Colonic mucosa (tissue), 4 donors: ENCODE results near the gene AK1. TPM values are rescaled to one million over a fixed set of nuclear protein-coding genes. Genes with fewer than 3 reads are reported as not detected.
"Not testable (repeated sequence)": the region's sequence is repeated elsewhere in the genome, so short reads cannot be mapped to it uniquely, and the experiment has no call there.

Experiments
- DNase-seq: peaks from one replicate; pipeline ENCODE4 v3.0.0-alpha.2; 2020
- H3K27ac ChIP-seq: fragments of 200-600 bp; one replicate; pipeline ENCODE4 v1.8.0; 2021
- H3K27me3 ChIP-seq: fragments of 200-600 bp; one replicate; pipeline ENCODE4 v1.8.0; 2021
- H3K36me3 ChIP-seq: fragments of 200-600 bp; one replicate; pipeline ENCODE4 v1.8.0; 2021
- H3K4me1 ChIP-seq: fragments of 200-600 bp; one replicate; pipeline ENCODE4 v1.8.0; 2021; ENCODE audit warnings: mild to moderate bottlenecking
- H3K4me3 ChIP-seq: fragments of 200-600 bp; one replicate; pipeline ENCODE4 v1.8.0; 2021
- H3K9ac ChIP-seq, 2 donors: one replicate each; pipeline ENCODE4 v1.7.0; 2013; ENCODE audit warnings: control low read depth in 2 of 2, low read depth in 2 of 2, low read length in 2 of 2
- H3K9me3 ChIP-seq: fragments of 200-600 bp; one replicate; pipeline ENCODE4 v1.8.0; 2021
- CTCF ChIP-seq: fragments of 200-600 bp; IDR thresholded peaks from one replicate; pipeline ENCODE4 v1.8.0; 2022; ENCODE audit warnings: antibody characterized with exemption, mild to moderate bottlenecking
- intact Hi-C: fragments of 100-400 bp; cut with DNase I; formaldehyde crosslinking; loops from one replicate; pipeline ENCODE4 v1.14.1; 2022
- total RNA-seq, 2 donors: library from RNA; stranded (reverse); fragmentation: NEBNext Ultra II Directional in 1 of 2; extraction: Animal tissue kit (Norgen Biotek cat#: 25700) in 1 of 2; gene quantifications; one replicate each; pipeline ENCODE4 v1.2.1, GENCODE V29; 2021
- donor health status: healthy.
- donor health status: DM: no; HTN: no; CAD: no.
- donor health status: DM: no; HTN: no; CAD: no.

AK1 gene
- total RNA-seq, 2 donors from 2014 or later, result 159 to 166 TPM

- Histone ChIP-seq H3K9ac (no peak overlapping the region), H3K9me3 (no peaks in the 10 kb centered on the region), H3K4me1 (no peaks in the 10 kb centered on the region), H3K4me3 (no peak overlapping the region), H3K27me3 (no peaks in the 10 kb centered on the region), H3K27ac (no peak overlapping the region), H3K36me3 (peaks cover 14% of the 10 kb centered on the region)
- no peak for DNase-seq
- intact Hi-C loops, result no loop called here
- TF ChIP-seq CTCF, result no peak
These were observed 8.2 kb upstream of the AK1 start for GRCh38 chr9:127885508-127886281.

DNA sequence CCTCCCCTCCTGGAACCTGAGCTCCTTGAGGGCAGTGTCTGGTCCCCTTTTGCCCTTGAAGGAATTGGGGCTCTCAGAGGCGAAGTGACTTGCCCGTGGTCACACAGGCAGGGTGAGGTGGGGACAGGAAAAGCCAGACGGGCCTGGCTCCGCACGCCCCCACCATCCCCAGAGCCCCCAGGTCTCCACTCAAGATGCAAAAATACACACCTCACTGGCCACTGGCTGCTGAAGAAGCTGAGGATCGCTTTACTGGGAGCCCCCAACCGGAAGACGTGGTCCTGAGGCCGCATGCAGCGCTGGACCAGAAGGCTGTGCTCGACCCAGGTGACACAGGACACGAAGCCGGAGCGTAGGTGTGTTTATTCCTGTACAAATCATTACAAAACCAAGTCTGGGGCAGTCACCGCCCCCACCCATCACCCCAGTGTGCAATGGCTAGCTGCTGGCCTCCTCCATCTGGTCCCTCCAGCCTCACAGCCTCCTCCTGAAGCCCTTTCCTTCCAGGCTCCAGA, 7.6 kb upstream of the AK1 start:
- no peak overlapping the region for H3K27ac ChIP-seq
- intact Hi-C loops, result no loop called here
- no peaks in the 10 kb centered on the region for H3K4me1 ChIP-seq
- H3K4me3 ChIP-seq, result no peak overlapping the region
- H3K36me3 ChIP-seq, result peaks cover 14% of the 10 kb centered on the region
- H3K27me3 ChIP-seq, result no peaks in the 10 kb centered on the region
- H3K9me3 ChIP-seq, result no peaks in the 10 kb centered on the region
- no peak for TF ChIP-seq CTCF
- H3K9ac ChIP-seq, result no peak overlapping the region
- no peak for DNase-seq

GRCh38 chr9:127884427-127884911, 7.0 kb upstream of the AK1 start:
- no peak overlapping the region for H3K4me3 ChIP-seq
- intact Hi-C loops, result no loop called here

GRCh38 chr9:127883959-127884358, 6.5 kb upstream of the AK1 start:
- Histone ChIP-seq H3K27me3 (no peaks in the 10 kb centered on the region), H3K4me1 (no peaks in the 10 kb centered on the region), H3K9ac (no peak overlapping the region), H3K36me3 (peaks cover 14% of the 10 kb centered on the region), H3K27ac (no peak overlapping the region), H3K9me3 (no peaks in the 10 kb centered on the region), H3K4me3 (no peak overlapping the region)
- intact Hi-C loops, result no loop called here
- no peak for DNase-seq
- no peak for TF ChIP-seq CTCF

More at GRCh38 chr9:127884427-127884911, 7.0 kb upstream of the AK1 start:
- Histone ChIP-seq H3K27me3 (no peaks in the 10 kb centered on the region), H3K27ac (no peak overlapping the region), H3K9me3 (no peaks in the 10 kb centered on the region), H3K36me3 (peaks cover 14% of the 10 kb centered on the region), H3K4me1 (no peaks in the 10 kb centered on the region), H3K9ac (peak overlapping the region in 1 of 2 donors; percentile 24)
- no peak for TF ChIP-seq CTCF
- no peak for DNase-seq

DNA sequence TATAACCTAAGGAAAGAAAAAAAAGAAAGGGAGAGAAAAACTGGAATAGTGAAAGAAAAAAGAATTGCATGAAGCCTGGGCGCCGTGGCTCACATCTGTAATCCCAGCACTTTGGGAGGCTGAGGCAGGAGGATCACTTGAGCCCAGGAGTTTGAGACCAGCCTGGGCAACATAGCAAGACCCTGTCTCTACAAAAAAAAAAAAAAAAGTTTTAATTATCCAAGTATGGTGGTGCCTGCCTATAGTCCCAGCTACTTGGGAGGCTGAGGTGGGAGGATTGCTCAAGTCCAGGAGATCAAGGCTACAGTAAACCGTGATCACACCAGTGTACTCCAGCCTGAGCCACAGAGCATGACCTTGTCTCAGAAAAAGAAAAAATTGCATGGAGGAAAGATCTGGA, 4.2 kb upstream of the AK1 start:
- H3K27me3 ChIP-seq, H3K4me3 ChIP-seq, H3K9ac ChIP-seq, DNase-seq, H3K4me1 ChIP-seq, intact Hi-C loops, H3K27ac ChIP-seq, H3K36me3 ChIP-seq, H3K9me3 ChIP-seq: not testable (repeated sequence)

DNA sequence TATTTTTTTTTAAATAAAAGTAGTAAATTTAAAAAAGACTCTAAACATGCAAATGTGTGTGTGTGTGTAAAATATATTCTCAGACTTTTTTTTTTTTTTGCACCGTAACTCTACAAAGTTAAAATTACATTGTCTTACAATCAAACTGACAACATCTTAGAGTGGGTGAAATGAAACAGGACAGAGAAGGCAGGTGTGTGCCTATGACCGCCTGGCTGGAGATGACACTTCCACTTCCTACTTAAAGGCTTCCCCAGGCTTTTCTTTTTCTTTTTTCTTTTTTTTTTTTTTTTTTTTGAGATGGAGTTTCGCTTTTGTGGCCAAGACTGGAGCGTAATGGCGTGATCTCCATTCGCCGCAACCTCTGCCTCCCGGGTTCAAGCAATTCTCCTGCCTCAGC, 2.7 kb upstream of the AK1 start:
- H3K9ac ChIP-seq, result no peak overlapping the region
- intact Hi-C loops, result no loop called here
- no peaks in the 10 kb centered on the region for H3K36me3 ChIP-seq
- H3K4me3 ChIP-seq, result no peak overlapping the region
- peaks cover 11% of the 10 kb centered on the region for H3K4me1 ChIP-seq
- H3K27ac ChIP-seq, result no peak overlapping the region
- TF ChIP-seq CTCF, result no peak
- no peak for DNase-seq
- no peaks in the 10 kb centered on the region for H3K9me3 ChIP-seq
- H3K27me3 ChIP-seq, result no peaks in the 10 kb centered on the region
